HepG2 (cell line): Measurements from ENCODE around the gene STRN4.

Source experiments
- EP300 ChIP-seq, 3 experiments: sonication (generic) in 1 of 3; formaldehyde crosslinking in 1 of 3; IDR thresholded peaks; 2 replicates each; pipeline versions ENCODE4 v1.5.1 to v1.6.1; 2011 to 2020; ENCODE audit warnings: low read depth in 2 of 3, low read length in 2 of 3, borderline replicate concordance in 1 of 3, improper control_type of control experiment in 1 of 3, mild to moderate bottlenecking in 1 of 3, missing genetic modification reagents in 1 of 3, moderate library complexity in 1 of 3
- NFIC ChIP-seq: IDR thresholded peaks from 2 replicates; pipeline ENCODE4 v1.6.1; 2012; ENCODE audit warnings: mild to moderate bottlenecking, low read length, inconsistent platforms
- NR2C2 ChIP-seq: sonication (generic); formaldehyde crosslinking; IDR thresholded peaks from 2 replicates; pipeline ENCODE4 v1.4.0; 2020; ENCODE audit warnings: missing genetic modification reagents, mild to moderate bottlenecking, moderate library complexity, borderline replicate concordance
- RAD21 ChIP-seq: fragments of 450-650 bp; formaldehyde crosslinking; IDR thresholded peaks from 2 replicates; pipeline ENCODE4 v1.5.0; 2020; ENCODE audit warnings: mild to moderate bottlenecking
- TCF7 ChIP-seq: sonication (generic); IDR thresholded peaks from 2 replicates; pipeline ENCODE4 v1.6.1; 2016; ENCODE audit warnings: antibody characterized with exemption, low read depth
- ZNF672 ChIP-seq: sonication (generic); formaldehyde crosslinking; IDR thresholded peaks from 2 replicates; pipeline ENCODE4 v1.8.1; 2022; ENCODE audit warnings: missing genetic modification reagents
- TF ChIP-seq, protein P1 (sequence below): sonication (generic); formaldehyde crosslinking; IDR thresholded peaks from 2 replicates; pipeline ENCODE4 v1.5.0; 2020; ENCODE audit warnings: mild to moderate bottlenecking, missing genetic modification reagents, moderate library complexity
- TF ChIP-seq, protein P2 (sequence below): sonication (generic); formaldehyde crosslinking; IDR thresholded peaks from 2 replicates; pipeline ENCODE4 v1.5.0; 2020; ENCODE audit warnings: mild to moderate bottlenecking, low read depth, missing genetic modification reagents, borderline replicate concordance
- TF ChIP-seq, protein P3 (sequence below), 2 experiments: IDR thresholded peaks; 2 replicates each; pipeline ENCODE4 v1.6.1; 2011 to 2012; ENCODE audit warnings: low read length in 2 of 2, borderline replicate concordance in 1 of 2, low read depth in 1 of 2, mild to moderate bottlenecking in 1 of 2, moderate library complexity in 1 of 2
- TF ChIP-seq, protein P4 (sequence below): sonication (generic); formaldehyde crosslinking; IDR thresholded peaks from 2 replicates; pipeline ENCODE4 v1.4.0; 2020; ENCODE audit warnings: missing genetic modification reagents, mild to moderate bottlenecking, borderline replicate concordance
- TF ChIP-seq, protein P5 (sequence below): sonication (generic); formaldehyde crosslinking; IDR thresholded peaks from 2 replicates; pipeline ENCODE4 v1.8.1; 2022; ENCODE audit warnings: mild to moderate bottlenecking, missing genetic modification reagents

DNA sequence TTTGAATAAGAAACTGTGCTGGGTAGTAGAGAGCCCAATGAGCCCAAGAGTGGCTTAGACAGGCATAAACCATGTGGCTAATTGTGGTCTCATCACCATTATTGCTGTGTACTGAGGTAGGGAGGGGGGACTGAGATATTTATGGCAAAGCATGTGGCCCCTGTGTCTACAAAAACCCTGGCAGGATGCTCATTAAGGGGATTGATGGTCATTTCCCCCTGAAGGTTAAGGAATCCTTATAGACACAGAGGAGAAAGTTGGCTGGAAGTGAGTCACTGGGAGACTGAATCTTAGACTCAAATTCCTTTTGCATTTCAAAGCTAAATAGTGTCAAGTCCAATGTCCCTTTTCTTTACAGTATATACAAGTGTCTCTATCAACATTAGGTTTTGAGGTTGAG is 75.4 kb downstream of the STRN4 start:
- no peak for TF ChIP-seq EP300 (IDR thresholded peaks at IDR 0.05; ENCODE audit: low read depth in 2 of 2, low read length in 2 of 2)
- no peak for TF ChIP-seq EP300 (CRISPR knock-in tag; IDR thresholded peaks at IDR 0.05; ENCODE audit: borderline replicate concordance)
- TF ChIP-seq ZNF672 (CRISPR knock-in tag): no peak
- TF ChIP-seq, protein P1, sequence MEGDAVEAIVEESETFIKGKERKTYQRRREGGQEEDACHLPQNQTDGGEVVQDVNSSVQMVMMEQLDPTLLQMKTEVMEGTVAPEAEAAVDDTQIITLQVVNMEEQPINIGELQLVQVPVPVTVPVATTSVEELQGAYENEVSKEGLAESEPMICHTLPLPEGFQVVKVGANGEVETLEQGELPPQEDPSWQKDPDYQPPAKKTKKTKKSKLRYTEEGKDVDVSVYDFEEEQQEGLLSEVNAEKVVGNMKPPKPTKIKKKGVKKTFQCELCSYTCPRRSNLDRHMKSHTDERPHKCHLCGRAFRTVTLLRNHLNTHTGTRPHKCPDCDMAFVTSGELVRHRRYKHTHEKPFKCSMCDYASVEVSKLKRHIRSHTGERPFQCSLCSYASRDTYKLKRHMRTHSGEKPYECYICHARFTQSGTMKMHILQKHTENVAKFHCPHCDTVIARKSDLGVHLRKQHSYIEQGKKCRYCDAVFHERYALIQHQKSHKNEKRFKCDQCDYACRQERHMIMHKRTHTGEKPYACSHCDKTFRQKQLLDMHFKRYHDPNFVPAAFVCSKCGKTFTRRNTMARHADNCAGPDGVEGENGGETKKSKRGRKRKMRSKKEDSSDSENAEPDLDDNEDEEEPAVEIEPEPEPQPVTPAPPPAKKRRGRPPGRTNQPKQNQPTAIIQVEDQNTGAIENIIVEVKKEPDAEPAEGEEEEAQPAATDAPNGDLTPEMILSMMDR (CRISPR knock-in tag): no peak
- TF ChIP-seq NR2C2 (CRISPR knock-in tag): no peak
- TF ChIP-seq, protein P2, sequence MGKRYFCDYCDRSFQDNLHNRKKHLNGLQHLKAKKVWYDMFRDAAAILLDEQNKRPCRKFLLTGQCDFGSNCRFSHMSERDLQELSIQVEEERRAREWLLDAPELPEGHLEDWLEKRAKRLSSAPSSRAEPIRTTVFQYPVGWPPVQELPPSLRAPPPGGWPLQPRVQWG (CRISPR knock-in tag): no peak
- no peak for TF ChIP-seq RAD21
- no peak for TF ChIP-seq NFIC
- TF ChIP-seq, protein P3, sequence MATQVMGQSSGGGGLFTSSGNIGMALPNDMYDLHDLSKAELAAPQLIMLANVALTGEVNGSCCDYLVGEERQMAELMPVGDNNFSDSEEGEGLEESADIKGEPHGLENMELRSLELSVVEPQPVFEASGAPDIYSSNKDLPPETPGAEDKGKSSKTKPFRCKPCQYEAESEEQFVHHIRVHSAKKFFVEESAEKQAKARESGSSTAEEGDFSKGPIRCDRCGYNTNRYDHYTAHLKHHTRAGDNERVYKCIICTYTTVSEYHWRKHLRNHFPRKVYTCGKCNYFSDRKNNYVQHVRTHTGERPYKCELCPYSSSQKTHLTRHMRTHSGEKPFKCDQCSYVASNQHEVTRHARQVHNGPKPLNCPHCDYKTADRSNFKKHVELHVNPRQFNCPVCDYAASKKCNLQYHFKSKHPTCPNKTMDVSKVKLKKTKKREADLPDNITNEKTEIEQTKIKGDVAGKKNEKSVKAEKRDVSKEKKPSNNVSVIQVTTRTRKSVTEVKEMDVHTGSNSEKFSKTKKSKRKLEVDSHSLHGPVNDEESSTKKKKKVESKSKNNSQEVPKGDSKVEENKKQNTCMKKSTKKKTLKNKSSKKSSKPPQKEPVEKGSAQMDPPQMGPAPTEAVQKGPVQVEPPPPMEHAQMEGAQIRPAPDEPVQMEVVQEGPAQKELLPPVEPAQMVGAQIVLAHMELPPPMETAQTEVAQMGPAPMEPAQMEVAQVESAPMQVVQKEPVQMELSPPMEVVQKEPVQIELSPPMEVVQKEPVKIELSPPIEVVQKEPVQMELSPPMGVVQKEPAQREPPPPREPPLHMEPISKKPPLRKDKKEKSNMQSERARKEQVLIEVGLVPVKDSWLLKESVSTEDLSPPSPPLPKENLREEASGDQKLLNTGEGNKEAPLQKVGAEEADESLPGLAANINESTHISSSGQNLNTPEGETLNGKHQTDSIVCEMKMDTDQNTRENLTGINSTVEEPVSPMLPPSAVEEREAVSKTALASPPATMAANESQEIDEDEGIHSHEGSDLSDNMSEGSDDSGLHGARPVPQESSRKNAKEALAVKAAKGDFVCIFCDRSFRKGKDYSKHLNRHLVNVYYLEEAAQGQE (IDR thresholded peaks at IDR 0.05; ENCODE audit: borderline replicate concordance in 1 of 2, low read depth in 1 of 2, low read length in 2 of 2): no peak
- TF ChIP-seq, protein P4, sequence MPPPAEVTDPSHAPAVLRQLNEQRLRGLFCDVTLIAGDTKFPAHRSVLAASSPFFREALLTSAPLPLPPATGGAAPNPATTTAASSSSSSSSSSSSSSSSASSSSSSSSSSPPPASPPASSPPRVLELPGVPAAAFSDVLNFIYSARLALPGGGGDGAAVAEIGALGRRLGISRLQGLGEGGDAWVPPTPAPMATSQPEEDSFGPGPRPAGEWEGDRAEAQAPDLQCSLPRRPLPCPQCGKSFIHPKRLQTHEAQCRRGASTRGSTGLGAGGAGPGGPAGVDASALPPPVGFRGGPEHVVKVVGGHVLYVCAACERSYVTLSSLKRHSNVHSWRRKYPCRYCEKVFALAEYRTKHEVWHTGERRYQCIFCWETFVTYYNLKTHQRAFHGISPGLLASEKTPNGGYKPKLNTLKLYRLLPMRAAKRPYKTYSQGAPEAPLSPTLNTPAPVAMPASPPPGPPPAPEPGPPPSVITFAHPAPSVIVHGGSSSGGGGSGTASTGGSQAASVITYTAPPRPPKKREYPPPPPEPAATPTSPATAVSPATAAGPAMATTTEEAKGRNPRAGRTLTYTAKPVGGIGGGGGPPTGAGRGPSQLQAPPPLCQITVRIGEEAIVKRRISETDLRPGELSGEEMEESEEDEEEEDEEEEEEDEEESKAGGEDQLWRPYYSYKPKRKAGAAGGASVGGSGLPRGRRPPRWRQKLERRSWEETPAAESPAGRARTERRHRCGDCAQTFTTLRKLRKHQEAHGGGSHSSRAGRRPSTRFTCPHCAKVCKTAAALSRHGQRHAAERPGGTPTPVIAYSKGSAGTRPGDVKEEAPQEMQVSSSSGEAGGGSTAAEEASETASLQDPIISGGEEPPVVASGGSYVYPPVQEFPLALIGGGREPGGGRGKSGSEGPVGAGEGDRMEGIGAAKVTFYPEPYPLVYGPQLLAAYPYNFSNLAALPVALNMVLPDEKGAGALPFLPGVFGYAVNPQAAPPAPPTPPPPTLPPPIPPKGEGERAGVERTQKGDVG: no peak
- TF ChIP-seq TCF7: no peak
- TF ChIP-seq, protein P5, sequence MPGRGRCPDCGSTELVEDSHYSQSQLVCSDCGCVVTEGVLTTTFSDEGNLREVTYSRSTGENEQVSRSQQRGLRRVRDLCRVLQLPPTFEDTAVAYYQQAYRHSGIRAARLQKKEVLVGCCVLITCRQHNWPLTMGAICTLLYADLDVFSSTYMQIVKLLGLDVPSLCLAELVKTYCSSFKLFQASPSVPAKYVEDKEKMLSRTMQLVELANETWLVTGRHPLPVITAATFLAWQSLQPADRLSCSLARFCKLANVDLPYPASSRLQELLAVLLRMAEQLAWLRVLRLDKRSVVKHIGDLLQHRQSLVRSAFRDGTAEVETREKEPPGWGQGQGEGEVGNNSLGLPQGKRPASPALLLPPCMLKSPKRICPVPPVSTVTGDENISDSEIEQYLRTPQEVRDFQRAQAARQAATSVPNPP (CRISPR knock-in tag): no peak
